AG08396 (cell line): ENCODE results near the gene OTOS.

Experiments
- DNase-seq: peaks from one replicate; pipeline ENCODE4 v3.0.0; 2012; ENCODE audit warnings: low spot score, mixed read lengths

OTOS gene

DNA sequence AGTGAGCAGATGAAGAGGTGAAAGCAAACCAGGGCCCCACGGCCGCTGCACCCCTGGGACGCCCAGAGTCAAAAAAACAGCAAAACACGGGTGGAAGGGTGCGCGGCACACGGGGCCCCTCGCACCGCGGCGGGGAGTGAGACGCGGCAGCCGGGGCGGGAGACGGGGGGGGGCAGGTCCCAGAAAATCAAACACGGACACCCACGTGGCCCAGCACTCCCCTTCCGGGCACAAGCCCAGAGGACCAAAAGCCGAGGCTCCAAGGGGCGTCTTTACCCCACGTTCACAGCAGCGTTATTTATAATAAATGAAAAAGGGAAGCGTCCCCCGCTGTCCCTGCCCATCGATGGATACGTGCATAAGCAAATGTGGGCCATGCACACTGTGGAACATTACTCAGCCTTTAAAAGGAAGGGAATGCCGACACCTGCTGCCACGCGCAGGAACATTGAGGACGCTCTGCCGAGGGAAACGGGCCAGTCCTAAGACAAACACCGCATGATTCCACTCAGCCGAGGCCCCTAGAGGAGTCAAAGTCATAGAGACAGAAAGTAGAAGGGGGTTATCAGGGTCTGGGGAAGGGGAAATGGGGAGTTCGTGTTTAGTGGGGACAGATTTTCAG, 3.7 kb downstream of the OTOS start:
- no peak for DNase-seq

DNA sequence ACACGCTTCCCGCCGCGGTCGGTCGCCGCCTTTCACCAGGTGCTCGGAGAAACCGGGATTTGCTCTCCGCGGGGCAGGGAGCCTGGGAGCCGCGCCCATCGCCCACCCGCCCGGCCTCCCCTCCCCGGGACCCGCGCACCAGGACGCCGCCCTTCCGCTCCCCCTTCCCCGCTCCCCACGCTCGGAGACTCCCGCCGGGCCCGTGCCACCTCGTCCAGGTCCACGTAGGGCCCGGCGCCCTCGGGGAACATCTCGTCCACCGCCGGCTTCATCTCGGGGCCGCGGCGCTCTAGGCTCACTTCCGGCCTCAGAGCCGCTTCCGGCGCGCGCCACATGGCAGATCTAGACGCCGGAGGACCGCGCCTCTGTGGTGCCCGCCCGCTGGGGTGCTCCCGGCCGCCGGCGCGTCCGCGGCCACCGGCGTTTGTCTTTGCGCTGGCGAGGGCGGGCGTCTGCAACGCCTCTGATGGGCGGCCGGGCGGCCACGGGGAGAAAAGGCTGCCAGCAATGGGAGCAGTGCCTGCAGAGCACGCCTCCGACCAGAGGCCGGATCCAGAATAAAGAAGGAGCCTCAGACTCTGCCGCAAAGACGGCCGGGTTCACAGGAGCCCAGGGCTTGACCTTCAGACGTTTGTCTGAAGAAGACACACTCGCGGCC, 4.3 kb downstream of the OTOS start, which contains the start of gene COPS9:
Gene COPS9 (minus strand): TSS at position 293 of the 658 bp plus-strand sequence. CDS start 21 bp downstream, at position 272.
- peak; percentile 99 for DNase-seq

DNA sequence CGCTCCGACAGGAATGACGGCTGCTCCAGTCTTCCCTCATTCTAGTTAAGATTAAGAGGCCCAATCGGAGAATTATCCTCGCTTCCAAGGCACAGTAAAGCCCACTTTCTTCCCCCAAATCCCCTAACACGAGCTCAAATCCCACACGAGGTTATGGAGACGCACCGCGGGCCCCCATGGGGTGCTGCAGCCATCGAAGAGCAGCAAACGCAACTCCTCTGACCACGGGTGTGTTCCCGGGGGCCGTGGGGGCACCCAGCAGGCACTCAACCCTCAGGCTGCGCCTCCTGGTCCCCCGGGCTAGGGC, 4.8 kb downstream of the OTOS start:
- no peak for DNase-seq

DNA sequence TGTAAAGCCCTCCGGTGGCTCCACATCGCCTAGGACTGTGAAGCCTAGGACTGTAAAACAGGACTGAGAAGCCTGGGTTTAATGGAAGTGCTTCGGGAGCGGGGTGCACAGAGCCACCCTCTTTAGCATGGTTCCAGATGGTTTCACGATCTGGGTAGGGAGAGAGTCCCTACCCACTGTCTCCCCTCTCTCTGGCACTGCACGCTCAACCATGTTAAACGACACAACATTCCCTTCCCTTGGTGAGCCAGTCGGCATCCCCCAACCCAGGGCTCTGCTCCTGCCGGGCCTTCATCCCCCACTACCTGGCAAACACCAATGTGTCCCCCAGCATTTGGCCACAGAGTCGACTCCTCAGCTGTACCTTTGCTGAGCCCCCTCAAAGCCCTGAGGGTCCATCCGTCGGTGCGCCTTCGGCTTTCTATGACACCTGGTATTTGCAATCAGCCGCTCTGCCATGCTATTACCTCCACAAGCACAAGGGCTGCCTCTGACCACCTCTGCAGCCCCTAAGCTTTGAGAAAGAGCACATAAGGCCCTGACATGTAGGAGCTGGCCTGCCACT, 5.4 kb downstream of the OTOS start:
- no peak for DNase-seq

DNA sequence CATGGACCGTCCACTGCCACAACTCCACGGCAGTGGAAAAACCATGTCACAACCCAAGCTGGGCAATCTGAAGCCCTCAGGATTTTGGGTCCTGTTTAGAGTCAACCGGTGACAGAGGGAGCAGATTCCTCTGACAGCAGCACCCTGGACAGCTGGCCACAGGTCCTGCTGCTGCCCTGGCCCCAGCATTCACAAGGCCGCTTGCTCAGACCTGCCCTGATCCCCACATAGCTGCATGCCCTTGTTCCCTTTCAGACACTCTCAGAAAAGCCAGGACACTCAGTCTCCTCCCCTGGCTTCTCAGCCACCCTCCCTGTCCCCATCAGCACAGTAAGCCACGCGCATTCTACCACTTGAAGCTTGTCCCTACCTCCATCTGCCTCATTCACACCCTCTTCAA, 6.0 kb downstream of the OTOS start:
- no peak for DNase-seq

DNA sequence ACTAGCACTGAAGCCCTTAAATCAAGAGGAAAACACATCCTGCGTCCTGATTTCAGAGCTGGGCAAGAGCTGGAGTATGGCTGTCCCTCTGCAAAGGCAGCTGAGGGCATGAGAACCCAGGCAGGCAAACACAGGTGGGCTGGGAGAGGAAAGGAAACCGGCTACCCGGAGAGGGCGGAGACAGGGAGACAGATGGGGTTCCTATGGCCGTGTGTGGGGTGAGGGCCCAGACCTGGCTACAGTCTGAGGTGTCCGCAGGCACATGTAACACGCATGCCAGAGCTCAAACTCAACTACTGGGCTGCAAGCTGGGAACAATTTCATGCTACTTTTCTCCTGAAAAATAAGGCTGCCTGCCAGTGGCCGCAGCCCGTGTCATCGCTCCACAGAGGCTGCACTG, 7.1 kb downstream of the OTOS start:
- DNase-seq: no peak

DNA sequence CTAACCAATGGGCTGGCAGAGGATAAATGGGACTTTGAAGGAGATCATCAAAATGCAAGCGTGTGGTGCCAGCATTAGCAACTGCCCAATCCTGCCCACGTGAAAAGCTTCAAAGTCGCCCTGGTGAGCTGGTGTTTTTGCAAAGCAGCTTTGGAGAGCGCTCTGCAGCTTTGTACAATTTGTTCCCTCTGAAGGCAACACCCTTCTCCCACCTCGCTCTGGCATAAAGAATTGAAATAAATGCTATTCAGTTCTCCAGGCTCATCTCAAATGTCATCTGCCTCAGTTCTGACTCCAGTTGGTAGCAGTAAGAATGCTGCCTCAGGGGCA, 7.8 kb downstream of the OTOS start:
- DNase-seq: no peak

DNA sequence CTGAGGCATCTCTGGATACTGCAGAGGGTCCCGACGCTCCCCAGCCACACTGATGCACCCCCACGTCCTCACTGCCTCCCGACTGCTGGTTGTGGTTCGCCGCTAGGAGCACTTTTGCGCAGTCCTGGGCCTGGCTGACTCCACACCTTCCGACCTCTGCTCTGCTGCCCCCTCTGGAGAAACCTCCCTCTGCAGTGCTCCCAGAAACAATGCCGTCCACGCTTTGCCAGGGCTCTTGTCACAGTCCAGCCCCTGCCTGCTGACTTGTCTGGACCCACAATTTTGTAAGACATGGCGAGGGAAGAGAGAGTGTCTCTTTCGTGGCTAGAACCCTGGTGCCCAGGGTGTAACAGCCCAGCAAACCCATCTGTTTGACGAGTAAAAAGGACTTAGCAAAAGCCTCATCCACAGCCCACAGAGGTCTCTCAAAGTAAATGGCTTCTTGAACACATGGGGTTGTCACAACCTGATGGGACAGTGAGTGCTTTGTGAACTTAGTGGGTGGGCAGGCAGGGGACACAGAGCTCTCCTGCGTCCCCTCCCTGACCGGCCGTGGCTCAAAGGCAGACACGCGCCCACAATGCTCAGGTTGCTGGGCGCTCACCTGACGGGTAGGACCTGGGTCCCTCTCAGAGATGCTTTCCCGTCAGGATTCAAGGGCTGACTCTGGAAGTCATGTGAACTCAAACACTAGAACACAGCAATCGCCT, 8.4 kb downstream of the OTOS start:
- DNase-seq: no peak

DNA sequence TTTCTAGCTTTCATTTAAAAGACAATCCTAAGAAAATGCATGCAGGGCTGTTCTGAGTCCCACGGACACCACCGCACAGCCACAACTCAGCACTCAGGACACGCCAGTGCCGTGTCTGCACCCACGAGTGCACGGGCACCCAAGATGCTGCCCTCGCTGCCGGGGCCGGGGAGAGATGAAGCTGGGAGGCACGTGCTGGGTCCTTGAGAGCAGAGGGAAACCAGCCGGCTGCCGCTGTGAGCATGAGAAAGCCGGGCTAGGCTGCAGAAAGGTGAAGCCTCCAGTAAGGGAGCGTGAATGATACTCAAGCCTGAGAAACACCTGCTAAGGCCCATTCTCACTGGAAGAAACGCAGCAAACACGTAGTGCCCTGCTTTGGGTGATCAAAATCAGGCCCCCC, 9.2 kb downstream of the OTOS start:
- DNase-seq: no peak

DNA sequence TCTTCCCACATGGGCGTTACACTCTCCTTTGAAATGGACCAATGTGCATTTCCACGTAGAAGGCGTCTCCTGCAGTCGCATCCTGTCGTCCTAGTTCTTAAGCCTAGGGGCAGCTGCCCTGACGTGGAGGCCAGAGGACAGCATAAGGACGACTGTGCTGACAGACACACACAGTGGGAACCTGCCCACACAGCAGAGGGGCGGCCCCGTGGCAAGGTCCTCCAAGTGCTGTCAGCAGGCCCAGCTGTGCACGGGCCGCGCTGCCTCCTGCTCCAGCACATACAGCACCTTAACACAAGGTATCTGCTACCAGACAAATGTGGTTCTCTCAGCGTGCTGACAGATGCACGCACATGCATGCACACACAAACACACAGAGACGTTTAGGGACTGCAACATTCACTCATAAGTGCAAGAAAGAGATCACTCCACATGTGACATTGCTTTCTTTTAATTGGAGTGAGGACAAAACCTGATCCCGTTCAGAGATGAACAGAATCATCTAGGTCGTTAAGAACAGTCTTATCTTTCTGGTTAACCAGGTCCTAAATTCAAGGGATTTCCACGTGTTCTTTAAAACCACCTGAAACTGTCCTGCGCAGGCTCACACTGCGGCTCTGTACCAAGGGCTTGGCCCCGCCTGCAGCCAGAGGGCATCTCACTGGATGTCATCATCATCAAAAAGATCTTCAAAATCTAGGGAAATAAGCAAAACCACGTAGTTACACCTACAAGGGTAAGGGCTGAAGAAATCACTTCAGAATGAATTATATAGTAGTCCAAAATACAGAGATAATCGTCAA, 9.9 kb downstream of the OTOS start:
- no peak for DNase-seq

DNA sequence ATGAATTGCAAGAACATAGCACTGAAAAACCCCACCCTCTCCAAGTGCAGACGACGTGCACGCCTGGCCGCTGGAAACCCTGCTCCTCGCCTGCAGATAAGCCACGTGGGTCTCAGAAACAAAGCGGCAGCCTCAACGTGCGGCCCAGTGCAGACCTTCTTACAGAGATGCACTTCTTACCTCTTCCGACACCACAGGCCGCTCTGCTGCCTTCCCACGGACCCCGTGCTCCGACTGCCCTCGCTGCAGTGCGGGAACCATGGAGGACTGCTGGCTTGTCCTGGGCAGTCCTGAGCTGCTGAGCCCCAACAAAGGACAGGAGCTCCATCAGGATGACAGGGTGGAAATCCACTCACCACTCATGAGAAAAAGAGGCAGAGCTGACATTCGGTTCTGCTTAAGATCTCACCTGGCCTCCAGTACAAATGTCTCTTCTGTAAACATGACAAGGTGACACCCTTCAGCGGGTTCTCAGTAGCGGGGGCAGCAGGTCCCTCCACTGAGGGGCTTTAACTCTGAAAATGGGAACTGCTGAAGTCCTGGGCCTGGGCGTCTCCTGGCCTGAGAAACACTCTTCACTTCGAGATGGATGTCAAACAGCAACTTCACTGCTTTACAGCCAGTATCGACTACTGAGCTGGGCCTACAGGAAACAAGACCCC, 10.6 kb downstream of the OTOS start:
- no peak for DNase-seq

DNA sequence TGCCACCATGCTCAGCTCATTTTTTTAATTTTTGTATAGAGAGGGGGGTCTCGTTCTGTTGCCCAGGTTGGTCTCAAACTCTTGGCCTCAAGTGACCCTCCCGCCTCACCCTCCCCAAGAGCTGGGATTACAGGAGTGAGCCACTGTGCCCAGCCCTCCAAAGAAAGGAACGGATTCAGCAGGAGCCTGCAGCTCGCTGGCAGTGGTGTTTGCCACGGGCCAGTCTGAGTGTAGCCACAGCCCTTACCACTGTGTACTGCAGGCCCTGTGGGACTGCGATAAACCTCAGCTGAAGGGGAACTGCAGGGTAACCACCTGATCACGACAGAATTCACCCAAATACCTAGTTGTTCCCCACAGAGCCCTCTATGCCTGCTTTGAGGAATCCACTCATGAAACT, 11.1 kb downstream of the OTOS start:
- DNase-seq: no peak

DNA sequence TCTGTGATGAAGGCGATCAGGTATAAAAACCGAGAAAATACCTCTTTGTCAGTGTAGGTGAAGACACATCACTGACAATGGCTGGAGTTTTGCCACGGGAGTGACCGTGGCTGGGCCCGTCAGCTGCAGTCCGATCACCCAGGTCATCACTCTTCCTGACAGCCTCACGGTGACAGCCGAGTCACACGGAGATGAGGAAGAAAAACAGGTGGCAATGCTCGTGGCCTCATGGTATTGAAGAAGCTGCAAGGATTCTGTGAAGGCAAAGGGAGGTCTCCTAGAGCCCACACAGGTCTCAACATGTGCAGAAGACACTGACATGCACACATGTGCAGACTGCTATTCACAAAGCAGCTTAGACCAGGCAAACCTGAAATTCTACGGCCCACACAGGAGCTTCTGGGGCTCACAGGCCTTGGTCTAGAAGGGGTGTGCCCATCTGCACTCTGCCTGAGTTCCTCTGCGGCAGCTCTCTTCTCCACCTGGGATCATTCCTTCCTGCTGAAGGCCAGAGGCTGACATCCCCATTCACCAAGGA, 11.8 kb downstream of the OTOS start:
- no peak for DNase-seq

DNA sequence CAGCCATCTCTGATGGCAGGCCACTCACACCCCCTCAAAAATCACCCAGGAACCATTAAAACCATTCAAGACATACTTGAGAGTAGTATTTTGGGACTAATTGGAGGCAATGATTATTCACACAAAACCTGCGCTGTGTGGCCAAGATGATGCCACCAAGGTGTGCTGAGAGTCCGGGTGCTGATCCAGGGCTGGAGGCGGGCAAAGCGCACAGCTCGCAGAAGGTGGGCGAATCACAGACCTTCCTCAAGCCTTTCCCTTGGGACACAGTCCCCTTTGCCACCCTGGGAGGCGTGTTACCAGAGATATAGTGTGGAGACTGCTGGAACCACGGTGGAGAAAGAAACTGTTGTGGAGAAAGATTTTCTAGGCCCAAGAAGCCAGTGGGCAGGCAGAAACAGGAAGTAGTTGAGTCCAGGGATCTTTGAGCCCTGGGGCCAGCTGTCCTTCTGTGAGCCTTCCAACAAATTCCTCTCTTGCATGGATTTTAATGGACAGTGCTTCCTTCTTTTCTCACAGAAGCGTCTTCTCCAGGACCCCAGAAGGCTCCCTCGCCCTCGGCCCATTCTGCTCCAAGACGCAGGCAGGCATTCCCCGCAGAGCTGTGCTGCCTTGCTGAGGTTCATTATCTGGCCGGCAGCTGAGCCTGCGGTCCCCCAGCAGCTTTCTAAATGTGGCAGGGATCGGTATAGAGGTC, 12.4 kb downstream of the OTOS start:
- DNase-seq: no peak

DNA sequence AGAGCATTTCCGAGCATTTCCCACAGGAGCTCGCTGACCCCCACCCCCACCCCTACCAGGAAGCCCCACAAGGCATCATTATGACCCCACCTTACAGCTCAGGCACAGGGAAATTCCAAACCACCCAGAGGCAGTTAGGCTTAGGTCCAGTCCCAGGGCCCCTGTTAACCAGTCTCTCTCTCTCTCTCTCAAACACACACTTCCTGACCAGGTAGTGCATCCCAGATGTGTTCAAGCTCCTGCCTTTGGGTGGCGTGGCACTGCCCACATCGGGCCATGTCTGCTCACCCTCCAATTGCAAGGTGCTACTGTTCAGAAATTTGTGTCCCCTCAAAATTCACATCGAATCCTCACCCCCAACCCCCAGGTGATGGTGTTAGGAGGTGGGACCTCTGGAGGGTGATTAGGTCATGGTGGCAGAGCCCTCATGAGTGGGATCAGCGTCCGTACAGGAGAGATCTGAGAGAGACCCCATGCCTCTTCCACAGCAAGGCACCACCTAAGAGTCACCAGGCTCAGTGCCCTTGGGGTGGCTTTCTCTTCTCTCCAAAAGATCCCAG, 13.2 kb downstream of the OTOS start:
- no peak for DNase-seq

DNA sequence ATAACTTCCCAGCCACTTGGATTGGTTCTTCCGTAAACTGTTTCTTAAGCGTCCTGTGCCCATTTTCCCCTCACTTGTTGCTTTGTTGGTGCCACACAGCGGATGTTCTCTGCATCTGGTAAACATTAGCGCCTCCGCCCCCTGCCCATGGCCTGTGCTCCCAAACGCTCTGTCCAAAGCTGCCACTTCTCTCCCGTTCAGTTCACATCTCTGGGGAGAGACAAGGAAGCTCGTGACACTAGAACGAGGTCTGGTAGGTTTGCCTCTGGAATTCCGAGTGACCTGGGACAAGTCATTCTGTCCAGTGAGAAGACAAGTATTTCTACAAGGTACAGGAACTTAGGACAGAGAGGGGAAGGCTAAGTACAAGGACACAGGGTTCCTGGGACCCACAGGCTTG, 13.7 kb downstream of the OTOS start:
- no peak for DNase-seq

DNA sequence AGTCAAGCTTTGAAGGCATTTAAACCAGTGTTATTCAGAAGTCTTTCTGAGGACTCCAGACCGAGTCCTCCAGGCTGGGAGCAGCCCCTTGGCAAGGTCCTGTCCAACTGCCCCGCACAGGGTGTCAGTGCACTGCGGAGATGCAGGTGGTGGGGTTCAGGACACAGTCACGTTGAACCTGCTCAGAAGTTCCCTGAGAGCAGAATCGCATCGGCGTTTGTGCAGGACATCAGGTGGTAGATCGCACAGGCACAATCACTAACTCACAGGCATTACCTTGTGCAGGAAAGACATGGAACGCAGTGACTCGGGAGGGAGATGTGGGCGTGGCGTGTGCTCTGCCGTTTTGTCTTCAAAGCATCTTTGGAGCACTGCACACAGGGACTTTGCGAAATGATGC, 14.7 kb downstream of the OTOS start:
- no peak for DNase-seq

DNA sequence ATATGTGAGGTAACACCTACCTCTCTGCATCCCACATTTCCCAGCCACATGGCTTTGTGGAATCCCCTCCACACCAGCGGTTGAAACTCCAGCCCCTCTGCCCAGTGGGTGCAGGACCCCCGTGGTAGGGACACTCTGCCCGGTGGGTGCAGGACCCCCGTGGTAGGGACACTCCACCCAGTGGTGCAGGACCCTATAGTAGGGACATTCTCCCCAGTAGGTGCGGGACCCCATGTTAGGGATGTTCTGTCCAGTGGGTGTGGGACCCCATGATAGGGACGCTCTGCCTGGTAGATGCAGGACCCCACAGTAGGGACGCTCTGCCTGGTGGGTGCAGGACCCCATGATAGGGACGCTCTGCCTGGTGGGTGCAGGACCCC, 15.8 kb downstream of the OTOS start:
- DNase-seq: no peak

DNA sequence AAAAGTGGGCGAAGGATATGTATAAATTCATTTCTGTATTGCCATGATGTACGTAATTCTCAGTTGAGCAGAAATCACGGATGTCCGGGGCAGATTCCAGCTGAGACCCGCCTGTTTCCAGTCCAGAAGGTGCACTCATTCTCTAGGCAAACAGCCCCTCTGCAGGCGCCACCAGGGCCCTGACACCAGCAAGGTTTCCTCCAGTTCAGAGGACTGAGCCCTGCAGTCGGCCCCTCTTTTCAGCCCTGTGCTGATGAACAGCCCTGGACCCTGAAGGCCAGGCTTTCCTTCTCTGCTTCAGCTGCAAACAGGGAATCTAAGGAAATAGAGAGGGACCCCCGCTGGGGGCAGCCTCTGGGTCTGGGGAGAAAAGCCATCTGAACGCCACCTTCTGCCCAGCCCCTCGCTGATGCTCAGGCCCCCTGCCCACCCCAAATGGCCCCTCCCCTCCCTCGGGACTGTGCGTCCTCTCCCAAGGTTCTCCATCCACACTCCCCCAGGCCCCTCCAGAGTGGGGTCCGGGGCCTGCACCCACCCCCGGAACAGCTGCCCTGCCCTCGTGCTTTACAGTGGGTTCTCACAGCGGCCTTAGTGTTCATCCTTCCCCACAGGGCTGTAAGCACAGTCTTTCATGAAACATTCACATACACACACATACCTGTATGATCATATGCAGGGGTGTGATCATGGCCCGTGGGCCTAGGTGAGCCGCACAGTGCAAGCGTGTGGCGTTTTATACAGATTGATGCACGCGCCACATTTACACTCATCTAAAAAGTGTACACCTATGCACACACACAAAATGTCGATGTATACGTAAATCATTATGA, 16.4 kb downstream of the OTOS start:
- no peak for DNase-seq

DNA sequence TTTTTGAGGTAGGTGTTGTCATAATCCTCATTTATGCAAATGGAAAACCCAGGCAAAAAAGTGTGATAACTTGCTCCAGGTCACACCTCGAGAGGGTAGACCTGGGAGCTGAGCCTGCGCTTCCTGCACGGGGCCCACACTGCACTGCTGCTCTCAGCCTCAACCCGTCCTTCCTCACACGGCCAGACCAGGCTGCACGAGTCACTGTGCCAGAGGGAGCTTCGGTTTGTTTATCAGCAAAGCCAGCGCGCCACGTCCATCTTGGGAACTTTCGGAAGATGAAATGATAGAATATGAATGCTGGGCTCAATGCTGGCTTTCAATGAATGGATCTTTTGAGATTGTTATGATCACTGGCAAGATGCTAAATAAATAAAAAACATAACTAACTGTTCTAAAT, 18.8 kb downstream of the OTOS start:
- DNase-seq: no peak
